SJSA1 (cell line): Measurements from ENCODE around the gene PREP. TPM values are rescaled to one million over a fixed set of nuclear protein-coding genes. Genes with fewer than 3 reads are reported as not detected.

Source experiments
- DNase-seq, 2 experiments: peaks; one replicate each; pipeline ENCODE4 v3.0.0-alpha.2; 2015 to 2020; ENCODE audit warnings: low spot score in 2 of 2, low read depth in 1 of 2
- H3K27ac ChIP-seq: fragments of 250-450 bp; sonication (Bioruptor Pico); 2 replicates; pipeline ENCODE4 v1.5.1; 2020; ENCODE audit warnings: mild to moderate bottlenecking, moderate library complexity
- H3K27me3 ChIP-seq: fragments of 250-450 bp; sonication (Bioruptor Pico); replicated peaks from 2 replicates; pipeline ENCODE4 v1.5.1; 2020; ENCODE audit warnings: mild to moderate bottlenecking, moderate library complexity
- H3K36me3 ChIP-seq: fragments of 250-450 bp; sonication (Bioruptor Pico); 2 replicates; pipeline ENCODE4 v1.5.1; 2020; ENCODE audit warnings: mild to moderate bottlenecking
- H3K4me1 ChIP-seq: fragments of 250-450 bp; sonication (Bioruptor Pico); replicated peaks from 2 replicates; pipeline ENCODE4 v1.6.1; 2021; ENCODE audit warnings: mild to moderate bottlenecking
- H3K4me3 ChIP-seq: fragments of 250-450 bp; sonication (Bioruptor Pico); 2 replicates; pipeline ENCODE4 v1.5.1; 2020; ENCODE audit warnings: mild to moderate bottlenecking
- H3K9me3 ChIP-seq: fragments of 250-450 bp; sonication (Bioruptor Pico); replicated peaks from 2 replicates; pipeline ENCODE4 v1.5.1; 2020; ENCODE audit warnings: mild to moderate bottlenecking
- total RNA-seq: library from RNA; depleted of rRNA; stranded (reverse); fragments of >200 nt; shearing (Covaris generic); gene quantifications from 2 replicates; pipeline ENCODE4 v1.2.3, GENCODE V29; 2014

PREP gene
- total RNA-seq, 1 experiment from 2014 or later: 17.1 TPM

GRCh38 chr6:105322499-105323225, 80.2 kb downstream of the PREP start:
- peaks cover 18% of the 10 kb centered on the region for H3K36me3 ChIP-seq
- H3K4me1 ChIP-seq: peaks cover 21% of the 10 kb centered on the region
- no peaks in the 10 kb centered on the region for H3K9me3 ChIP-seq
- no peak for DNase-seq
- H3K27me3 ChIP-seq: no peaks in the 10 kb centered on the region
- H3K4me3 ChIP-seq: no peak overlapping the region
- H3K27ac ChIP-seq: no peak overlapping the region

GRCh38 chr6:105321728-105322127, 81.2 kb downstream of the PREP start:
- peaks cover 12% of the 10 kb centered on the region for H3K4me1 ChIP-seq
- peaks cover 18% of the 10 kb centered on the region for H3K36me3 ChIP-seq
- no peak overlapping the region for H3K4me3 ChIP-seq
- no peak overlapping the region for H3K27ac ChIP-seq
- no peaks in the 10 kb centered on the region for H3K27me3 ChIP-seq
- no peak for DNase-seq
- H3K9me3 ChIP-seq: no peaks in the 10 kb centered on the region

GRCh38 chr6:105321207-105321606, 81.7 kb downstream of the PREP start:
- no peak for DNase-seq
- H3K4me1 ChIP-seq: peaks cover 8% of the 10 kb centered on the region; the same call in 1 of the 2 replicates
- H3K27me3 ChIP-seq: no peaks in the 10 kb centered on the region
- H3K27ac ChIP-seq: no peak overlapping the region
- no peak overlapping the region for H3K4me3 ChIP-seq
- H3K9me3 ChIP-seq: no peaks in the 10 kb centered on the region
- peaks cover 15% of the 10 kb centered on the region for H3K36me3 ChIP-seq

GRCh38 chr6:105320765-105321164, 82.1 kb downstream of the PREP start:
- peaks cover 7% of the 10 kb centered on the region; the same call in 1 of the 2 replicates for H3K4me1 ChIP-seq
- no peak overlapping the region for H3K4me3 ChIP-seq
- H3K9me3 ChIP-seq: no peaks in the 10 kb centered on the region
- H3K27ac ChIP-seq: no peak overlapping the region
- peaks cover 17% of the 10 kb centered on the region for H3K36me3 ChIP-seq
- H3K27me3 ChIP-seq: no peaks in the 10 kb centered on the region
- DNase-seq: no peak

- no peak for DNase-seq
- no peak overlapping the region for H3K27ac ChIP-seq
- H3K27me3 ChIP-seq: no peaks in the 10 kb centered on the region
- H3K4me1 ChIP-seq: peaks cover 7% of the 10 kb centered on the region; the same call in 1 of the 2 replicates
- peaks cover 18% of the 10 kb centered on the region for H3K36me3 ChIP-seq
- no peaks in the 10 kb centered on the region for H3K9me3 ChIP-seq
- no peak overlapping the region for H3K4me3 ChIP-seq
Observed at GRCh38 chr6:105320271-105320670, 82.6 kb downstream of the PREP start.

GRCh38 chr6:105319331-105319730, 83.6 kb downstream of the PREP start:
- Histone ChIP-seq H3K9me3 (no peaks in the 10 kb centered on the region), H3K27me3 (no peaks in the 10 kb centered on the region), H3K36me3 (peaks cover 18% of the 10 kb centered on the region), H3K27ac (no peak overlapping the region), H3K4me1 (peaks cover 7% of the 10 kb centered on the region; the same call in 1 of the 2 replicates), H3K4me3 (no peak overlapping the region)
- no peak for DNase-seq

- no peak overlapping the region for H3K27ac ChIP-seq
- H3K9me3 ChIP-seq: no peaks in the 10 kb centered on the region
- no peak overlapping the region for H3K4me3 ChIP-seq
- no peaks in the 10 kb centered on the region for H3K27me3 ChIP-seq
- H3K4me1 ChIP-seq: peaks cover 7% of the 10 kb centered on the region; the same call in 1 of the 2 replicates
- H3K36me3 ChIP-seq: peaks cover 18% of the 10 kb centered on the region
- no peak for DNase-seq
Observed at GRCh38 chr6:105318660-105319059, 84.2 kb downstream of the PREP start.

- Histone ChIP-seq H3K4me1 (peaks cover 7% of the 10 kb centered on the region; the same call in 1 of the 2 replicates), H3K27ac (no peak overlapping the region), H3K9me3 (no peaks in the 10 kb centered on the region), H3K36me3 (peaks cover 12% of the 10 kb centered on the region), H3K27me3 (no peaks in the 10 kb centered on the region), H3K4me3 (no peak overlapping the region)
- DNase-seq: no peak
Observed at GRCh38 chr6:105317607-105318533, 85.0 kb downstream of the PREP start.

- H3K36me3 ChIP-seq: peaks cover 10% of the 10 kb centered on the region; the same call in 1 of the 2 replicates
- no peaks in the 10 kb centered on the region for H3K4me1 ChIP-seq
- no peaks in the 10 kb centered on the region for H3K9me3 ChIP-seq
- no peak overlapping the region for H3K27ac ChIP-seq
- no peaks in the 10 kb centered on the region for H3K27me3 ChIP-seq
- no peak for DNase-seq
- no peak overlapping the region for H3K4me3 ChIP-seq
Observed at GRCh38 chr6:105313211-105313610, 89.7 kb downstream of the PREP start.

- peaks cover 7% of the 10 kb centered on the region; the same call in 1 of the 2 replicates for H3K36me3 ChIP-seq
- no peak for DNase-seq
- H3K9me3 ChIP-seq: no peaks in the 10 kb centered on the region
- H3K4me1 ChIP-seq: no peaks in the 10 kb centered on the region
- no peaks in the 10 kb centered on the region for H3K27me3 ChIP-seq
- no peak overlapping the region for H3K27ac ChIP-seq
- no peak overlapping the region for H3K4me3 ChIP-seq
Observed at GRCh38 chr6:105310947-105311346, 91.9 kb downstream of the PREP start.

- Histone ChIP-seq H3K36me3 (peaks cover 5% of the 10 kb centered on the region; the same call in 1 of the 2 replicates), H3K27ac (no peak overlapping the region), H3K4me1 (no peaks in the 10 kb centered on the region), H3K9me3 (no peaks in the 10 kb centered on the region), H3K4me3 (no peak overlapping the region), H3K27me3 (no peaks in the 10 kb centered on the region)
- DNase-seq: no peak
Observed at GRCh38 chr6:105310371-105310770, 92.5 kb downstream of the PREP start.

GRCh38 chr6:105308840-105309239, 94.0 kb downstream of the PREP start:
- H3K27ac ChIP-seq: no peak overlapping the region
- H3K9me3 ChIP-seq: no peaks in the 10 kb centered on the region
- no peaks in the 10 kb centered on the region for H3K27me3 ChIP-seq
- H3K36me3 ChIP-seq: peaks cover 5% of the 10 kb centered on the region; the same call in 1 of the 2 replicates
- DNase-seq: no peak
- no peaks in the 10 kb centered on the region for H3K4me1 ChIP-seq
- H3K4me3 ChIP-seq: no peak overlapping the region

- no peak for DNase-seq
- no peak overlapping the region for H3K27ac ChIP-seq
- no peaks in the 10 kb centered on the region for H3K9me3 ChIP-seq
- H3K4me1 ChIP-seq: peaks cover 11% of the 10 kb centered on the region
- H3K27me3 ChIP-seq: no peaks in the 10 kb centered on the region
- no peak overlapping the region for H3K4me3 ChIP-seq
- no peaks in the 10 kb centered on the region; the same call in 1 of the 2 replicates for H3K36me3 ChIP-seq
Observed at GRCh38 chr6:105305521-105305920, 97.4 kb downstream of the PREP start.

- Histone ChIP-seq H3K27ac (no peak overlapping the region), H3K4me3 (no peak overlapping the region), H3K36me3 (no peaks in the 10 kb centered on the region; the same call in 1 of the 2 replicates), H3K27me3 (no peaks in the 10 kb centered on the region), H3K4me1 (peaks cover 11% of the 10 kb centered on the region), H3K9me3 (no peaks in the 10 kb centered on the region)
- DNase-seq: no peak
Observed at GRCh38 chr6:105304825-105305224, 98.1 kb downstream of the PREP start.
